DLD1 (cell line): ENCODE results near the gene PACRGL.

Source experiments
- in situ Hi-C: cut with HindIII; loops from 2 replicates; pipeline ENCODE4 v1.10.0; 2017; ENCODE audit warnings: low sequenced_read_pairs

PACRGL gene

GRCh38 chr4:20700007-20700761, at the start of gene PACRGL:
Gene PACRGL, plus strand, starts transcription at chr4:20700458. Its CDS starts 4,024 bp downstream, at chr4:20704482.
- in situ Hi-C loops = no loop called here

- in situ Hi-C loops = no loop called here
Observed at GRCh38 chr4:20652226-20652885, 47.9 kb upstream of the PACRGL start.

- in situ Hi-C loops = no loop called here
Observed at GRCh38 chr4:20658456-20658855, 41.8 kb upstream of the PACRGL start.

GRCh38 chr4:20662851-20663250, 37.4 kb upstream of the PACRGL start:
- in situ Hi-C loops = no loop called here

GRCh38 chr4:20666012-20666860, 34.0 kb upstream of the PACRGL start:
- in situ Hi-C loops = no loop called here

- in situ Hi-C loops = no loop called here
Observed at GRCh38 chr4:20672262-20672661, 28.0 kb upstream of the PACRGL start.

GRCh38 chr4:20675786-20676185, 24.5 kb upstream of the PACRGL start:
- in situ Hi-C loops = no loop called here

- in situ Hi-C loops = no loop called here
Observed at GRCh38 chr4:20676501-20677197, 23.6 kb upstream of the PACRGL start.

- in situ Hi-C loops = no loop called here
Observed at GRCh38 chr4:20678400-20678799, 21.9 kb upstream of the PACRGL start.

GRCh38 chr4:20679951-20680350, 20.3 kb upstream of the PACRGL start:
- in situ Hi-C loops = no loop called here

- in situ Hi-C loops = no loop called here
Observed at GRCh38 chr4:20680736-20681135, 19.5 kb upstream of the PACRGL start.

- in situ Hi-C loops = no loop called here
Observed at GRCh38 chr4:20681271-20681670, 19.0 kb upstream of the PACRGL start.

- in situ Hi-C loops = no loop called here
Observed at GRCh38 chr4:20682853-20683252, 17.4 kb upstream of the PACRGL start.

GRCh38 chr4:20683766-20684165, 16.5 kb upstream of the PACRGL start:
- in situ Hi-C loops = no loop called here

GRCh38 chr4:20684852-20685763, 15.2 kb upstream of the PACRGL start:
- in situ Hi-C loops = no loop called here

- in situ Hi-C loops = no loop called here
Observed at GRCh38 chr4:20687864-20688263, 12.4 kb upstream of the PACRGL start.

- in situ Hi-C loops = no loop called here
Observed at GRCh38 chr4:20696815-20697214, 3.4 kb upstream of the PACRGL start.

GRCh38 chr4:20698382-20698781, 1.9 kb upstream of the PACRGL start:
- in situ Hi-C loops = no loop called here

- in situ Hi-C loops = no loop called here
Observed at GRCh38 chr4:20698820-20699219, 1.4 kb upstream of the PACRGL start.

GRCh38 chr4:20711335-20711734, 11.1 kb downstream of the PACRGL start:
- in situ Hi-C loops = no loop called here
